Measurements from ENCODE around the gene HIPK3. TPM values are rescaled to one million over a fixed set of nuclear protein-coding genes. Genes with fewer than 3 reads are reported as not detected.

HIPK3 gene
- polyA plus RNA-seq, 1 donor from 2014 or later: 25.5 TPM

DNA sequence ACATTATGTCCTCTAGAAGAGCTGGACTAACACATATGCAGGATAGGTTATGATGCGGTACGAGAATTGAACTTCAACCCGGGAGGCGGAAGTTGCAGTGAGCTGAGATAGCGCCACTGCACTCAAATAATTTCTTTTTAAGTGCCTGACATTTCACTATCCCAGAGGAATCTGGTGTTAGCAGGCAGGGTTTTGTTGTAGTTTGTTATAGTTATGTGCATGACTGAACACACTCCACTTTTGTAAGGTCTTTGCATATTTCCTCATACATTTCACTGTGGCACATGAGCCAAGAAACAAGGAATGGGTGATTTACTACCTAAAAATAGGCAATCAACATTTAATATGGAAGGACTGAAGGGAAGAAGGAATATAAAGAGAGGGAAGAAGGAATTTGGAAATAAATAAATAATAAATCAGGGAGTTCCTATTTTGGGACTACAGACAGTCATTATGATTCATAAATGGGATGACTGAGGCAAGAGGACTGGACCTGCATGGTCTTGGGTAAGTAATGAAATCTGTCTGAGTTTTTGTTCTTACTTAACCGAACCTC lies 8.7 kb upstream of the HIPK3 start:
- no peak overlapping the region for H2AFZ ChIP-seq (ENCODE audit: low read depth, low read length)
- H3K9ac ChIP-seq (ENCODE audit: low read length): no peak overlapping the region
- no peaks in the 10 kb centered on the region for H3K9me2 ChIP-seq (ENCODE audit: insufficient read depth, low read length)
- H3K9me3 ChIP-seq (ENCODE audit: low read length): no peaks in the 10 kb centered on the region
- H3K4me2 ChIP-seq (ENCODE audit: low read length): no peak overlapping the region
- TF ChIP-seq EZH2 (IDR thresholded peaks at IDR 0.05; ENCODE audit: borderline replicate concordance, insufficient read depth, low read length, poor library complexity, severe bottlenecking) (no peak), MXI1 (conservative IDR thresholded peaks at IDR 0.05; ENCODE audit: poor library complexity, severe bottlenecking) (no peak), EP300 (conservative IDR thresholded peaks at IDR 0.05; ENCODE audit: poor library complexity, severe bottlenecking) (no peak), SMC3 (conservative IDR thresholded peaks at IDR 0.05; ENCODE audit: poor library complexity) (no peak), TAF1 (IDR thresholded peaks at IDR 0.05; ENCODE audit: low read depth) (no peak)
- H3K79me2 ChIP-seq (replicated peaks; ENCODE audit: insufficient read depth, low read length): no peaks in the 10 kb centered on the region
- H3K36me3 ChIP-seq (ENCODE audit: insufficient read depth, low read length): no peaks in the 10 kb centered on the region
- no peaks in the 10 kb centered on the region for H3F3A ChIP-seq (ENCODE audit: insufficient read depth, low read length, poor library complexity, severe bottlenecking)
- no peaks in the 10 kb centered on the region for H4K20me1 ChIP-seq (ENCODE audit: insufficient read depth)
- H3K4me3 ChIP-seq (ENCODE audit: low read length): no peak overlapping the region
- H3K27ac ChIP-seq (ENCODE audit: low read length): no peak overlapping the region
- no peaks in the 10 kb centered on the region for H3K27me3 ChIP-seq (ENCODE audit: insufficient read depth, low read depth, low read length)

DNA sequence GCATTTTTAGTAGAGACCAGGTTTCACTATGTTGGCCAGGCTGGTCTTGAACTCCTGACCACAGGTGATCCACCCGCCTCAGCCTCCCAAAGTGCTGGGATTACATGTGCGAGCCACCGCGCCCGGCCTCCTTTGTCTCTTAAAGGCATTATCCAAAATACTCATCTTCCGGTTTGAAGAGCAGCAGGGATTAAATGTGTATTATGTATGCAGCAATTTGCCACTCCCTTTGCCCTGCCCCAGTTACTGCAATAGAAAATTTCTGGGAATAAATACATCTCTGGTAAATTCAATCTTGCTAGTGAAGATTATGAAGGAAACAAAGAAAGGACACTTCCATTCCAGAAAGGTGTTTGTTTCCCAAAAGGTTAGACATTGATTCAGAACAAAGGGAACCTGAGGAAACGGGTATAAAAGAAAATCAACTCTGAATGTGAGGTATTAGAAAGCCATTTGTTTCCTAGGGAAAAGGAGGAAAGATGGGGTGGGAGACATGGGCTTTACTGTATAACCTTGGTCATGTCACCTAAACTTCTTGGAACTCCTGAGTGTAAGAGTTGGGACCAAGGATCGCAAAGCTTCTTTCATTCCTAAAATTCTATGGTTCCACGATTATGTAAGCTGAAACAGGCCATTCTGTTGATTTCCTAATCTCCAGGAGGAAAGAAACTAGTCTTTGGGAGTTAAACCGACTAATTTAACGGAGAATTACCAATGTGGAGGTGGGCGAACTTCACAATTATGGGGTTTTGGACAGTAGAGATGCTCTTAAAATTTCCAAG lies 959 bp upstream of the HIPK3 start:
- H3K9me3 ChIP-seq (ENCODE audit: low read length): no peaks in the 10 kb centered on the region
- TF ChIP-seq RAD21 (conservative IDR thresholded peaks at IDR 0.05): no peak
- no peak for TF ChIP-seq MXI1 (conservative IDR thresholded peaks at IDR 0.05; ENCODE audit: poor library complexity, severe bottlenecking)
- TF ChIP-seq SMC3 (conservative IDR thresholded peaks at IDR 0.05; ENCODE audit: poor library complexity): no peak
- TF ChIP-seq EP300 (conservative IDR thresholded peaks at IDR 0.05; ENCODE audit: poor library complexity, severe bottlenecking): no peak
- no peak for TF ChIP-seq POLR2AphosphoS5 (IDR thresholded peaks at IDR 0.05)
- no peak for TF ChIP-seq EZH2 (IDR thresholded peaks at IDR 0.05; ENCODE audit: borderline replicate concordance, insufficient read depth, low read length, poor library complexity, severe bottlenecking)
- TF ChIP-seq, protein P1, sequence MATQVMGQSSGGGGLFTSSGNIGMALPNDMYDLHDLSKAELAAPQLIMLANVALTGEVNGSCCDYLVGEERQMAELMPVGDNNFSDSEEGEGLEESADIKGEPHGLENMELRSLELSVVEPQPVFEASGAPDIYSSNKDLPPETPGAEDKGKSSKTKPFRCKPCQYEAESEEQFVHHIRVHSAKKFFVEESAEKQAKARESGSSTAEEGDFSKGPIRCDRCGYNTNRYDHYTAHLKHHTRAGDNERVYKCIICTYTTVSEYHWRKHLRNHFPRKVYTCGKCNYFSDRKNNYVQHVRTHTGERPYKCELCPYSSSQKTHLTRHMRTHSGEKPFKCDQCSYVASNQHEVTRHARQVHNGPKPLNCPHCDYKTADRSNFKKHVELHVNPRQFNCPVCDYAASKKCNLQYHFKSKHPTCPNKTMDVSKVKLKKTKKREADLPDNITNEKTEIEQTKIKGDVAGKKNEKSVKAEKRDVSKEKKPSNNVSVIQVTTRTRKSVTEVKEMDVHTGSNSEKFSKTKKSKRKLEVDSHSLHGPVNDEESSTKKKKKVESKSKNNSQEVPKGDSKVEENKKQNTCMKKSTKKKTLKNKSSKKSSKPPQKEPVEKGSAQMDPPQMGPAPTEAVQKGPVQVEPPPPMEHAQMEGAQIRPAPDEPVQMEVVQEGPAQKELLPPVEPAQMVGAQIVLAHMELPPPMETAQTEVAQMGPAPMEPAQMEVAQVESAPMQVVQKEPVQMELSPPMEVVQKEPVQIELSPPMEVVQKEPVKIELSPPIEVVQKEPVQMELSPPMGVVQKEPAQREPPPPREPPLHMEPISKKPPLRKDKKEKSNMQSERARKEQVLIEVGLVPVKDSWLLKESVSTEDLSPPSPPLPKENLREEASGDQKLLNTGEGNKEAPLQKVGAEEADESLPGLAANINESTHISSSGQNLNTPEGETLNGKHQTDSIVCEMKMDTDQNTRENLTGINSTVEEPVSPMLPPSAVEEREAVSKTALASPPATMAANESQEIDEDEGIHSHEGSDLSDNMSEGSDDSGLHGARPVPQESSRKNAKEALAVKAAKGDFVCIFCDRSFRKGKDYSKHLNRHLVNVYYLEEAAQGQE (IDR thresholded peaks at IDR 0.05; ENCODE audit: borderline replicate concordance): no peak
- TF ChIP-seq, protein P2, sequence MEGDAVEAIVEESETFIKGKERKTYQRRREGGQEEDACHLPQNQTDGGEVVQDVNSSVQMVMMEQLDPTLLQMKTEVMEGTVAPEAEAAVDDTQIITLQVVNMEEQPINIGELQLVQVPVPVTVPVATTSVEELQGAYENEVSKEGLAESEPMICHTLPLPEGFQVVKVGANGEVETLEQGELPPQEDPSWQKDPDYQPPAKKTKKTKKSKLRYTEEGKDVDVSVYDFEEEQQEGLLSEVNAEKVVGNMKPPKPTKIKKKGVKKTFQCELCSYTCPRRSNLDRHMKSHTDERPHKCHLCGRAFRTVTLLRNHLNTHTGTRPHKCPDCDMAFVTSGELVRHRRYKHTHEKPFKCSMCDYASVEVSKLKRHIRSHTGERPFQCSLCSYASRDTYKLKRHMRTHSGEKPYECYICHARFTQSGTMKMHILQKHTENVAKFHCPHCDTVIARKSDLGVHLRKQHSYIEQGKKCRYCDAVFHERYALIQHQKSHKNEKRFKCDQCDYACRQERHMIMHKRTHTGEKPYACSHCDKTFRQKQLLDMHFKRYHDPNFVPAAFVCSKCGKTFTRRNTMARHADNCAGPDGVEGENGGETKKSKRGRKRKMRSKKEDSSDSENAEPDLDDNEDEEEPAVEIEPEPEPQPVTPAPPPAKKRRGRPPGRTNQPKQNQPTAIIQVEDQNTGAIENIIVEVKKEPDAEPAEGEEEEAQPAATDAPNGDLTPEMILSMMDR (IDR thresholded peaks at IDR 0.05; ENCODE audit: poor library complexity, severe bottlenecking): no peak
- no peak for TF ChIP-seq TAF1 (IDR thresholded peaks at IDR 0.05; ENCODE audit: low read depth)
- H3K27ac ChIP-seq (ENCODE audit: low read length): peak overlapping the region; percentile 97
- H3K79me2 ChIP-seq (replicated peaks; ENCODE audit: insufficient read depth, low read length): peaks cover 22% of the 10 kb centered on the region
- no peaks in the 10 kb centered on the region for H3K36me3 ChIP-seq (ENCODE audit: insufficient read depth, low read length)
- peak overlapping the region; percentile 76 for H2AFZ ChIP-seq (ENCODE audit: low read depth, low read length)
- peaks cover 3% of the 10 kb centered on the region for H4K20me1 ChIP-seq (ENCODE audit: insufficient read depth)
- no peaks in the 10 kb centered on the region for H3K9me2 ChIP-seq (ENCODE audit: insufficient read depth, low read length)
- H3K4me3 ChIP-seq (ENCODE audit: low read length): peak overlapping the region; percentile 76
- H3K9ac ChIP-seq (ENCODE audit: low read length): peak overlapping the region; percentile 99
- peaks cover 6% of the 10 kb centered on the region for H3F3A ChIP-seq (ENCODE audit: insufficient read depth, low read length, poor library complexity, severe bottlenecking)
- no peaks in the 10 kb centered on the region for H3K27me3 ChIP-seq (ENCODE audit: insufficient read depth, low read depth, low read length)
- H3K4me2 ChIP-seq (ENCODE audit: low read length): peak overlapping the region; percentile 86

All from neural cell (in vitro differentiated cells).